ENCODE data around the gene CTDSPL.

The CTDSPL gene

DNA sequence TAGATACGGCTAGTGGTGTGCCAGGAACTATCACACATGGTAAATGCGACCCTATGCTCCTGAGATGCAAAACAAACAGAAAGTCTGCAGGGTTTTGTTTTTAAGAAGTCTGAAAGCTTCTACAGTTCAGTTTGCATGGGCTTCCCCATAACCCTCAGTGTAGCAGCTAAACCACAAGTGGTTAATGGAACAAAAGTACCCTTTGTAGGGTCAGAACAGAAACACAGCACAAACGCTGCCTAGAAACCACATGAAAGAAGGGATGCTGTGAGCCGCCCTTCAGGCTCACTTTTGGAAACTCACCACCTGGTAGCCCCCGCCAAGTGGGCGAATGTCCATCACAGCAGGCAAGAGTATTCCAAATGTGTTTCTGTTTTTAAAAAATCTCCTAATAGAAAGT is 46.2 kb downstream of the CTDSPL start:
- Histone ChIP-seq H3K27ac (no peak overlapping the region), H3K36me3 (ENCODE audit: insufficient read depth, low read length) (no peaks in the 10 kb centered on the region), H3K9me3 (ENCODE audit: low read depth, low read length) (no peaks in the 10 kb centered on the region), H3K4me3 (no peak overlapping the region), H3K9ac (ENCODE audit: insufficient read length) (no peak overlapping the region)
- TF ChIP-seq EZH2 (IDR thresholded peaks at IDR 0.05), result no peak
- no peak for TF ChIP-seq POLR2AphosphoS5 (IDR thresholded peaks at IDR 0.05; ENCODE audit: borderline replicate concordance, low read depth, low read length)
- TF ChIP-seq FOXP2 (optimal IDR thresholded peaks at IDR 0.05; ENCODE audit: control extremely low read depth, extremely low read length, insufficient read depth), result no peak
- no peak for DNase-seq (ENCODE audit: low read depth, low spot score)

DNA sequence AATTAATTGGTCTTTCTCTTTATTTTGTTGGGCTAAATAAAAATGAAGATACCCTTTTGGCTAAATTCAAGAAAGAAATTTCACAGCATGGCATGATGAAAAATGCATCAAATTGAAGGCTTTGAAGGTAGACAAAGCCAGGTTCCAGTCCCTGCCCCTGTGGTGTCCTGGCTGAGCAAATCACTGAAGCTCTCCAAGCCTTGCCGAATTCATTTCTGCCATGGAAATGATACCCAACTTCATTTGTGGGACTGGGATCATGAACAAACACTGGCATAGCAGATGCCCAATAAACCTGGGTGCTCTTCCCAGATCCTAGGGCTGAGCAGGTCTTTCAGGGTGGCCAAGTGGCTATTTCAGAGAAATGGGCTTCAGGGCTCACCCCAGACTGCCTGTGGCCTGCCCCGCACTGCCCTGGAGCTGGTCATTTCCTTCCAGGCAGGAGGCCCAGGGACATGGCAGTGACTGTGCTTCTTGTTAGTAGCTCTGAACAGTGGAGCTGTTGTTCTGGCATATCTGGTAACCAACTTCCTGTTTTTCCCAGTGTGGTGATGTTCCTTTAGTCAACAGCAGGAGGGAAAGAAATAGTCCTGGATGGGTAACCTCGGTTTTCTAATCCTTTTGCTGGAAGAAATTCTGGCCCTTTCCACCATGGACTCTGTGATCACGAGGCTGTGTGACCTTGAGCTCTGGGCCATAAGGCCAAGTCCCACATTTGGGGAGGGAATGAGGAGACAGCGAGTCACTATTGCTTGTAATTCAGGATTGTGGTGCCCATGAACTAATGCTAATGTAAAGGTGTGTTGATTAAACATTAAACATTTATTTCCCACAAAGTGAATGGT is 47.6 kb downstream of the CTDSPL start:
- Histone ChIP-seq H3K9ac (ENCODE audit: insufficient read length) (no peak overlapping the region), H3K4me3 (no peak overlapping the region), H3K9me3 (ENCODE audit: low read depth, low read length) (no peaks in the 10 kb centered on the region), H3K36me3 (ENCODE audit: insufficient read depth, low read length) (no peaks in the 10 kb centered on the region), H3K27ac (no peak overlapping the region)
- TF ChIP-seq EZH2 (IDR thresholded peaks at IDR 0.05), result no peak
- no peak for TF ChIP-seq POLR2AphosphoS5 (IDR thresholded peaks at IDR 0.05; ENCODE audit: borderline replicate concordance, low read depth, low read length)
- no peak for TF ChIP-seq FOXP2 (optimal IDR thresholded peaks at IDR 0.05; ENCODE audit: control extremely low read depth, extremely low read length, insufficient read depth)
- DNase-seq (ENCODE audit: low read depth, low spot score), result no peak

DNA sequence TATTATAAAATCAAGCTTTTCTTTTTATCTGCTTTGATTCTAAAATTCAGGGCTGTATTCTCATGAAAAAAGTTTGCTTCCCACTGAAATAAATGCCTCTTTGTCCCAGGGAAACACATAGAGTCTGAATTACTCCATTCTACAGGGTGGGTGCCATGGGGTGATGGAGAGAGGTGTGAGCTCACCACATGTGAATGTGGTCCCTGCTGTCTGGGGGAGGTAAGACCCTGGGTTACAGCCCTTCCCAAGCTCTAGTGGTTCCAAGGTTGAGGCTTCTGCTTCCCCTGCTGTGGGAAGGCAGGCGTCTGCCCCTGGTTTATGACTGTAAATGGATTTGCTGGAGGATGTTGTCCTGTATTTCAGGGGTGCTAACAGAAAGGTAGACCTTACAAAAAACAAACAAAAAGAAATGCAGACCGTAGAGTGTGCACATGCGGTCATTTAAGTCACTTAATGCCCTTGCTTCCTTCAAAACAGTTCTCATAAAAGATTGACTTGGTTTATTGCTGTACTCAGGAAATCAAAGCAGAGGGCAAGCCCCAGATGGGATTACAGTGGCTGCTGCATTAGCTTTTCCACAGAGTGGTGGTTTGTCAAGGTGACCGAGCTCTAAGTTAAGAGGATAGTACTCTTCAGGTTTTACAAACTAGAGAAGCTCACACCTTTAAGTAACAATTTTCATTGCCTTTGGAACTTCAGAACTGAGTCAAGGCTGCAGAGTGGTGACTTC is 49.2 kb downstream of the CTDSPL start:
- Histone ChIP-seq H3K27ac (no peak overlapping the region), H3K4me3 (no peak overlapping the region), H3K36me3 (ENCODE audit: insufficient read depth, low read length) (no peaks in the 10 kb centered on the region), H3K9ac (ENCODE audit: insufficient read length) (no peak overlapping the region), H3K9me3 (ENCODE audit: low read depth, low read length) (no peaks in the 10 kb centered on the region)
- TF ChIP-seq EZH2 (IDR thresholded peaks at IDR 0.05) (no peak), POLR2AphosphoS5 (IDR thresholded peaks at IDR 0.05; ENCODE audit: borderline replicate concordance, low read depth, low read length) (no peak), FOXP2 (optimal IDR thresholded peaks at IDR 0.05; ENCODE audit: control extremely low read depth, extremely low read length, insufficient read depth) (no peak)
- no peak for DNase-seq (ENCODE audit: low read depth, low spot score)

DNA sequence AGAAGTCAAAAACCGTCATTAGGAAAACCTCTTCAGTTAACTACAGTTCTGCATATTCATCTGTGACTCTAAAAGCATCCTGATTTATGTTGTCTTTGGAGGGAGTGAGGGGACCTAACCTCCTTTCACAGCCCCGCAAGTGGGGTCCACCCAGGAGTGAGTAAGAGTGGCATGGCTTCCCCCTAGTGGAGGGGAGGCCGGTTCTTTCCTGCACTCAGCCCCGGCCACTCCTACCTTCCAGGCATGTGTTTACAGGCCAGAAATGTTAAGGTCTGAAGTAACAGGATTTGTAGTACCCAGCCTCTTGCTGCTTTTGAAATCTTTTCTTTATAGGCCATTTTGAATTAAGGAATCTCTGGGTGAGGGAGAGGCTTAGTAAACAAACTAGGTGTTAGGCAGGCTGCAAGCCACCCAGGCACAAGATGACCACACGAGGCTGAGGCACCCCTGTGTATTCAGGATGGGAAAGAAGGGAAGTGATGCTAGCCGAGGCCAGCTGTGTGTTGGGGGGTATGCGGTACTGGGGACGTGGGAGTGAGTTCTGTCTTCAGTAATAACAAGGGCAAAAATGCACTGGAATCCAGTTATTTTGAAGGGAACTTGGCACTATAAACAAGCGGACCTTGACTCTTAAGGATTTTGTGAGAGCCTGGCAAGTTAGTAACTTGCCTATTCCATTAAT is 50.5 kb downstream of the CTDSPL start:
- Histone ChIP-seq H3K36me3 (ENCODE audit: insufficient read depth, low read length) (no peaks in the 10 kb centered on the region), H3K4me3 (no peak overlapping the region), H3K9me3 (ENCODE audit: low read depth, low read length) (no peaks in the 10 kb centered on the region), H3K27ac (no peak overlapping the region), H3K9ac (ENCODE audit: insufficient read length) (no peak overlapping the region)
- DNase-seq (ENCODE audit: low read depth, low spot score), result no peak
- TF ChIP-seq EZH2 (IDR thresholded peaks at IDR 0.05) (no peak), FOXP2 (optimal IDR thresholded peaks at IDR 0.05; ENCODE audit: control extremely low read depth, extremely low read length, insufficient read depth) (no peak), POLR2AphosphoS5 (IDR thresholded peaks at IDR 0.05; ENCODE audit: borderline replicate concordance, low read depth, low read length) (no peak)

DNA sequence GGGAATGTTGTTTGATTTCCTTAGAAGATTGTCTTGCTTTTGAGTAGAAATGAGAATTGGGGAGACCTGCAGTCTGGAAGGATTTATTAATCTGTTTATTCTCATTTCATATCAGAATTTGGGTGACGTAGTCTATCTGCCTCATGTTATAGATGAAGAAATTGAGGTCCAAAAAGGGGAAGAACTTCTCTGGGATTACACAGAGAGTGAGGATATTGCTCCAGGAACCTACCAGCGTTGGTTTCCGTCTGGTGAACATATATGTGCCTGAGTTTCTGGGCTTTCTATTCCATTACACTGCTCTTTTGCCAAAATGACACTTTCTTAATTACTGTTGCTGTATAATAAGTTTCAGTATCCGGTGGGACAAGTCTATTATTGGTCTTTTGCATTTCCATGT is 51.8 kb downstream of the CTDSPL start:
- no peak for DNase-seq (ENCODE audit: low read depth, low spot score)
- Histone ChIP-seq H3K9ac (ENCODE audit: insufficient read length) (no peak overlapping the region), H3K27ac (no peak overlapping the region), H3K9me3 (ENCODE audit: low read depth, low read length) (no peaks in the 10 kb centered on the region), H3K36me3 (ENCODE audit: insufficient read depth, low read length) (no peaks in the 10 kb centered on the region), H3K4me3 (no peak overlapping the region)
- TF ChIP-seq POLR2AphosphoS5 (IDR thresholded peaks at IDR 0.05; ENCODE audit: borderline replicate concordance, low read depth, low read length), result no peak
- no peak for TF ChIP-seq FOXP2 (optimal IDR thresholded peaks at IDR 0.05; ENCODE audit: control extremely low read depth, extremely low read length, insufficient read depth)
- no peak for TF ChIP-seq EZH2 (IDR thresholded peaks at IDR 0.05)

DNA sequence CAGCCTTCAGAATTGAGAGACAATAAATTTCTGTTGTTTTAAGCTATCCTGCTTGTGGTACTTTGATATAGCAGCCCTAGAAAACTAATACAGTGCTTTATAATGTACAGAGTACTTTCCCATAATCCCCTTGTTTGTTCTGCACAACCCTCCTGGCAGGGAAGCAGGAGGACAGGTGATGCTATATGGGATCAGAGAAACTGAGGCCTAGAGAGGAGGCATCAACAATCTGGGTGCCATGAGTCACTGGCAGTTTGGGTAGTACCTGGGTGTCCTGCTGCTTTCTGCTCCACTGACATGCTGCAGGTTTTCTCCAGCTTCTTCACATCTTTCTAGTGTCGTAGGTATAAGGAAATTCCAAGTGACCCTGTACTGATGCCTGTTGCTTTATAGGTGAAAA is 55.0 kb downstream of the CTDSPL start:
- H3K36me3 ChIP-seq (ENCODE audit: insufficient read depth, low read length), result no peaks in the 10 kb centered on the region
- no peak overlapping the region for H3K4me3 ChIP-seq
- no peak overlapping the region for H3K27ac ChIP-seq
- no peak for DNase-seq (ENCODE audit: low read depth, low spot score)
- no peak overlapping the region for H3K9ac ChIP-seq (ENCODE audit: insufficient read length)
- TF ChIP-seq EZH2 (IDR thresholded peaks at IDR 0.05), result no peak
- no peak for TF ChIP-seq POLR2AphosphoS5 (IDR thresholded peaks at IDR 0.05; ENCODE audit: borderline replicate concordance, low read depth, low read length)
- no peak for TF ChIP-seq FOXP2 (optimal IDR thresholded peaks at IDR 0.05; ENCODE audit: control extremely low read depth, extremely low read length, insufficient read depth)
- H3K9me3 ChIP-seq (ENCODE audit: low read depth, low read length), result no peaks in the 10 kb centered on the region

DNA sequence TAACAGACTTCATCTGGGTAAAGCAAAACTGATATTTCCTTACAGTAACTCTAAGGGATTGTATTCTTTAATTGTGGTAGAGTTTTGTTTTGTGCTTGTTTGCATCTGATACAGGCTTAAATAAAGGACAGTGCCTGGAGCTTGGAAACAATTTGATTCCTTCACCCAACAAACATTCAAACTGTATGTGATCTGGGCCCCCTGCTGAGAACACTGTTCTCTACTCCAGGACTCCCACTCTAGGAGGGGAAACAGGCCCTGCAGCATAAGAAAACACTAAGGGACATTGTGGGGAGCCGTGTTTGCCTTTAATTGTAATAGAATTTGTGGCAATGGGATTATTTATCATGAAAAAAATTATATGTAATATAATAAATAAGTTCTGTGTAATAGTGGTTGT is 56.9 kb downstream of the CTDSPL start:
- TF ChIP-seq POLR2AphosphoS5 (IDR thresholded peaks at IDR 0.05; ENCODE audit: borderline replicate concordance, low read depth, low read length) (no peak), EZH2 (IDR thresholded peaks at IDR 0.05) (no peak), FOXP2 (optimal IDR thresholded peaks at IDR 0.05; ENCODE audit: control extremely low read depth, extremely low read length, insufficient read depth) (no peak)
- Histone ChIP-seq H3K9ac (ENCODE audit: insufficient read length) (no peak overlapping the region), H3K27ac (no peak overlapping the region)

DNA sequence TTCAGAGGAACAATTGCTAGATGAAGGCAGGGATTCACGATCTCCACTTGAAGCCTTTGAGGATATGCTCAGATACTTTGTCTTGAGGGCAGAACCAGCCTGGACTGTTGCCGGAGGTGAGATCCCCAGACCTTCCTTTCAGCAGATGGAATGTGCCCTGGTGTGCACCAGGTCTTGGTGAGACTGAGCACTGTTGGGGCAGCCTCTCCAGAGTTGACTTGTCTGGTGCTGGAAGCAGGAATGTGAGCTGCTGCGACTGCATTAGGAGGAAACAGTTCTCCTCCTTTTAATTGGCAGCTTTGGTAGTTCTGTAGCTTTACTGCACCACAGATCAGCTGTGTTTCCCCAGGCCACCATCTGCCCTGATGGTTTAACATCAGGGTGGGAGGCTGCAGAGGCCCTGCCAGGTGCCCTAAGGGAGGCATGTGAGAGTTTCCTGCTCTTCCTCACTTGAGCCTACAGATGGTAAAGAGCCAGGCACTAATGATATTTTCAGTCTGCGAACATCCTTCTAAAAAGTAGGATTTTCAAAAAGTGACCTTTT is 58.5 kb downstream of the CTDSPL start:
- TF ChIP-seq POLR2AphosphoS5 (IDR thresholded peaks at IDR 0.05; ENCODE audit: borderline replicate concordance, low read depth, low read length) (no peak), EZH2 (IDR thresholded peaks at IDR 0.05) (no peak), FOXP2 (optimal IDR thresholded peaks at IDR 0.05; ENCODE audit: control extremely low read depth, extremely low read length, insufficient read depth) (no peak)
- H3K36me3 ChIP-seq (ENCODE audit: insufficient read depth, low read length), result no peaks in the 10 kb centered on the region
- H3K9ac ChIP-seq (ENCODE audit: insufficient read length), result no peak overlapping the region
- no peak overlapping the region for H3K27ac ChIP-seq
- H3K4me3 ChIP-seq, result no peak overlapping the region
- no peaks in the 10 kb centered on the region for H3K9me3 ChIP-seq (ENCODE audit: low read depth, low read length)
- no peak for DNase-seq (ENCODE audit: low read depth, low spot score)

More for the DNA sequence above, 56.9 kb downstream of the CTDSPL start:
- no peak overlapping the region for H3K4me3 ChIP-seq
- no peak for DNase-seq (ENCODE audit: low read depth, low spot score)
- H3K9me3 ChIP-seq (ENCODE audit: low read depth, low read length), result no peaks in the 10 kb centered on the region
- H3K36me3 ChIP-seq (ENCODE audit: insufficient read depth, low read length), result no peaks in the 10 kb centered on the region
